Colonic mucosa (tissue), 4 donors: ENCODE data around the gene FAU. TPM values are rescaled to one million over a fixed set of nuclear protein-coding genes. Genes with fewer than 3 reads are reported as not detected.

Experiments used
- DNase-seq: peaks from one replicate; pipeline ENCODE4 v3.0.0-alpha.2; 2020
- H3K27ac ChIP-seq: fragments of 200-600 bp; one replicate; pipeline ENCODE4 v1.8.0; 2021
- H3K27me3 ChIP-seq: fragments of 200-600 bp; one replicate; pipeline ENCODE4 v1.8.0; 2021
- H3K36me3 ChIP-seq: fragments of 200-600 bp; one replicate; pipeline ENCODE4 v1.8.0; 2021
- H3K4me1 ChIP-seq: fragments of 200-600 bp; one replicate; pipeline ENCODE4 v1.8.0; 2021; ENCODE audit warnings: mild to moderate bottlenecking
- H3K4me3 ChIP-seq: fragments of 200-600 bp; one replicate; pipeline ENCODE4 v1.8.0; 2021
- H3K9ac ChIP-seq, 2 donors: one replicate each; pipeline ENCODE4 v1.7.0; 2013; ENCODE audit warnings: control low read depth in 2 of 2, low read depth in 2 of 2, low read length in 2 of 2
- H3K9me3 ChIP-seq: fragments of 200-600 bp; one replicate; pipeline ENCODE4 v1.8.0; 2021
- CTCF ChIP-seq: fragments of 200-600 bp; IDR thresholded peaks from one replicate; pipeline ENCODE4 v1.8.0; 2022; ENCODE audit warnings: antibody characterized with exemption, mild to moderate bottlenecking
- intact Hi-C: fragments of 100-400 bp; cut with DNase I; formaldehyde crosslinking; loops from one replicate; pipeline ENCODE4 v1.14.1; 2022
- total RNA-seq, 2 donors: library from RNA; stranded (reverse); fragmentation: NEBNext Ultra II Directional in 1 of 2; extraction: Animal tissue kit (Norgen Biotek cat#: 25700) in 1 of 2; gene quantifications; one replicate each; pipeline ENCODE4 v1.2.1, GENCODE V29; 2021
- donor health status: healthy.
- donor health status: DM: no; HTN: no; CAD: no.
- donor health status: DM: no; HTN: no; CAD: no.

The FAU gene
- total RNA-seq, 2 donors from 2014 or later, result 752 to 950 TPM

DNA sequence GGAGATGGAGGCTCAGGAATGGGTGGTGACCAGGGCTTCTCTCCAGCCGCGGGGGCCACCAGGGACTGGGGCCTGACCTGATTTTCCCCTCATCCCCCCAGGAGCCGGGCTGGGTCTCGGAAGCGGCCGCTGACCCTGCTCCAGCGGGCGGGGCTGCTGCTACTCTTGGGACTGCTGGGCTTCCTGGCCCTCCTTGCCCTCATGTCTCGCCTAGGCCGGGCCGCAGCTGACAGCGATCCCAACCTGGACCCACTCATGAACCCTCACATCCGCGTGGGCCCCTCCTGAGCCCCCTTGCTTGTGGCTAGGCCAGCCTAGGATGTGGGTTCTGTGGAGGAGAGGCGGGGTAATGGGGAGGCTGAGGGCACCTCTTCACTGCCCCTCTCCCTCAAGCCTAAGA is 34.1 kb downstream of the FAU start:
- intact Hi-C loops, result loop anchor here (10.0 kb wide), 1 partner anchor 243 kb away; the partner anchor contains the start of gene CDC42BPG
- Histone ChIP-seq H3K27ac (no peak overlapping the region), H3K4me3 (no peak overlapping the region), H3K9me3 (no peaks in the 10 kb centered on the region), H3K9ac (no peak overlapping the region), H3K4me1 (peaks cover 13% of the 10 kb centered on the region), H3K36me3 (no peaks in the 10 kb centered on the region), H3K27me3 (no peaks in the 10 kb centered on the region)
- no peak for DNase-seq
- TF ChIP-seq CTCF, result no peak

DNA sequence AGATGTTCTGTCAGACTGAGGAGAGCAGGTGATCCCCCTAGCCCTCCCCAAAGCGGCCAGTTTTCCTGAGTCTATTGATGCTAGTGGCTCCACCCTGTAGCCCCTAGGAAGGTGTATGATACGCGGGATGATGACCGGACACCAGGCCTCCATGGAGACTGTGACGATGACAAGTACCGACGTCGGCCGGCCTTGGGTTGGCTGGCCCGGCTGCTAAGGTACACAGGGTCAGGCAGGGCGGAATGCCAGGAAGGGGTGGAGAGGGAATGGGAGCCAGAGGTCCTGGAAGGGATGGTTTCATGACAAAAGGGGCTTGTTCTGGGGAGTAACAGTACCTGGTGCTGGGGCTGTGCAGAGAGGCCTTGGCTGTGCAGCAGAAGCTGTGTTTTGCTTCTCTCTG is 34.7 kb downstream of the FAU start:
- Histone ChIP-seq H3K9ac (no peak overlapping the region), H3K4me3 (no peak overlapping the region), H3K36me3 (no peaks in the 10 kb centered on the region), H3K27ac (no peak overlapping the region), H3K9me3 (no peaks in the 10 kb centered on the region), H3K27me3 (no peaks in the 10 kb centered on the region), H3K4me1 (peaks cover 13% of the 10 kb centered on the region)
- DNase-seq, result no peak
- no peak for TF ChIP-seq CTCF
- intact Hi-C loops, result loop anchor here (10.0 kb wide), 1 partner anchor 242 kb away; the partner anchor contains the start of gene CDC42BPG

GRCh38 chr11:65086809-65087208 is 35.1 kb downstream of the FAU start:
- H3K27me3 ChIP-seq, result no peaks in the 10 kb centered on the region
- H3K9me3 ChIP-seq, result no peaks in the 10 kb centered on the region
- no peak for DNase-seq
- no peak overlapping the region for H3K4me3 ChIP-seq
- H3K9ac ChIP-seq, result no peak overlapping the region
- intact Hi-C loops, result loop anchor here (10.0 kb wide), 1 partner anchor 242 kb away; the partner anchor contains the start of gene CDC42BPG
- no peak overlapping the region for H3K27ac ChIP-seq
- TF ChIP-seq CTCF, result no peak
- H3K36me3 ChIP-seq, result no peaks in the 10 kb centered on the region
- H3K4me1 ChIP-seq, result peaks cover 13% of the 10 kb centered on the region

DNA sequence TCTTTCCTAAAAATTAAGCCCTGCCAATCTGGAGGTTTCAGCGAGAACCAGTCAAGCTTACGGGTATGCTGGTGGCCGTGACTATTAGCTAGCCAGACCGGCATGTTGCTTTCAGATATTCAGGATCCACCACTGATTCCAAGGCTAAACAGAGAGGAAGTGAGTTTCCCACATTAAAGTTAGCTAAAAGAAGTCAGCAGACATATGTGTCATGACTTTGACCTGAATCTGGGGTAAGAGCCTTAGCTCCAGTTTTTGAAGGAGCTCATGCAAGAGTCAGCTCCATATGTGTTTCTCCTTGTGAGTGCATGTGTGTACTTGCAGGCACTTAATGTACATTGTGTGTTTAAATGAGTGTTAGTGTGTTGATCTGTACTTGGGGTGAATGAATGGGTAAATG is 36.5 kb downstream of the FAU start:
- H3K4me1 ChIP-seq, result peaks cover 13% of the 10 kb centered on the region
- H3K36me3 ChIP-seq, result no peaks in the 10 kb centered on the region
- TF ChIP-seq CTCF, result no peak
- no peaks in the 10 kb centered on the region for H3K9me3 ChIP-seq
- no peak overlapping the region for H3K27ac ChIP-seq
- no peak overlapping the region for H3K4me3 ChIP-seq
- peak overlapping the region in 1 of 2 donors; percentile 31 for H3K9ac ChIP-seq
- no peaks in the 10 kb centered on the region for H3K27me3 ChIP-seq
- intact Hi-C loops, result loop anchor here (10.0 kb wide), 1 partner anchor 241 kb away; the partner anchor contains the start of gene CDC42BPG
- no peak for DNase-seq

- H3K9me3 ChIP-seq, result no peaks in the 10 kb centered on the region
- intact Hi-C loops, result loop anchor here (10.0 kb wide), 1 partner anchor 240 kb away; the partner anchor contains the start of gene CDC42BPG
- DNase-seq, result no peak
These were observed 37.1 kb downstream of the FAU start for GRCh38 chr11:65084598-65085375.

More at GRCh38 chr11:65084598-65085375, 37.1 kb downstream of the FAU start:
- peak overlapping the region; percentile 77 for H3K27ac ChIP-seq
- H3K27me3 ChIP-seq, result no peaks in the 10 kb centered on the region
- peaks cover 13% of the 10 kb centered on the region for H3K4me1 ChIP-seq
- peak overlapping the region; percentile 78 to 90 for H3K9ac ChIP-seq
- H3K4me3 ChIP-seq, result peak overlapping the region; percentile 89
- TF ChIP-seq CTCF, result no peak
- H3K36me3 ChIP-seq, result no peaks in the 10 kb centered on the region
